Epithelial cell of proximal tubule (primary cell): ENCODE data around the gene GRIN2D. TPM values are rescaled to one million over a fixed set of nuclear protein-coding genes. Genes with fewer than 3 reads are reported as not detected.
A peak's percentile ranks its signal among the peaks of the same experiment; 100 is the strongest.

Experiments
- DNase-seq: peaks from one replicate; pipeline ENCODE4 v3.0.0-alpha.2; 2011; ENCODE audit warnings: low read depth
- H3K4me3 ChIP-seq: 2 replicates; pipeline ENCODE4 v1.5.1; 2011; ENCODE audit warnings: low read depth, mild to moderate bottlenecking, low read length
- total RNA-seq: library from RNA; depleted of rRNA; stranded (reverse); fragments of >200 nt; gene quantifications from 2 replicates; pipeline ENCODE4 v1.2.3, GENCODE V29; 2015
- TF ChIP-seq, protein P1 (sequence below): conservative IDR thresholded peaks from 2 replicates; pipeline ENCODE4 v1.5.1; 2012; ENCODE audit warnings: low read depth, mild to moderate bottlenecking, low read length

GRIN2D gene
- total RNA-seq, 1 donor from 2014 or later = 0.98 TPM

- peak overlapping the region; percentile 44 for H3K4me3 ChIP-seq
- TF ChIP-seq, protein P1, sequence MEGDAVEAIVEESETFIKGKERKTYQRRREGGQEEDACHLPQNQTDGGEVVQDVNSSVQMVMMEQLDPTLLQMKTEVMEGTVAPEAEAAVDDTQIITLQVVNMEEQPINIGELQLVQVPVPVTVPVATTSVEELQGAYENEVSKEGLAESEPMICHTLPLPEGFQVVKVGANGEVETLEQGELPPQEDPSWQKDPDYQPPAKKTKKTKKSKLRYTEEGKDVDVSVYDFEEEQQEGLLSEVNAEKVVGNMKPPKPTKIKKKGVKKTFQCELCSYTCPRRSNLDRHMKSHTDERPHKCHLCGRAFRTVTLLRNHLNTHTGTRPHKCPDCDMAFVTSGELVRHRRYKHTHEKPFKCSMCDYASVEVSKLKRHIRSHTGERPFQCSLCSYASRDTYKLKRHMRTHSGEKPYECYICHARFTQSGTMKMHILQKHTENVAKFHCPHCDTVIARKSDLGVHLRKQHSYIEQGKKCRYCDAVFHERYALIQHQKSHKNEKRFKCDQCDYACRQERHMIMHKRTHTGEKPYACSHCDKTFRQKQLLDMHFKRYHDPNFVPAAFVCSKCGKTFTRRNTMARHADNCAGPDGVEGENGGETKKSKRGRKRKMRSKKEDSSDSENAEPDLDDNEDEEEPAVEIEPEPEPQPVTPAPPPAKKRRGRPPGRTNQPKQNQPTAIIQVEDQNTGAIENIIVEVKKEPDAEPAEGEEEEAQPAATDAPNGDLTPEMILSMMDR = no peak
- no peak for DNase-seq
These were observed 4.0 kb downstream of the GRIN2D start for GRCh38 chr19:48397263-48398101.

GRCh38 chr19:48398102-48398374 is 4.6 kb downstream of the GRIN2D start:
- peak overlapping the region; percentile 44 for H3K4me3 ChIP-seq
- TF ChIP-seq, protein P1 = no peak
- no peak for DNase-seq

GRCh38 chr19:48398375-48399235 is 5.1 kb downstream of the GRIN2D start:
- no peak for DNase-seq

DNA sequence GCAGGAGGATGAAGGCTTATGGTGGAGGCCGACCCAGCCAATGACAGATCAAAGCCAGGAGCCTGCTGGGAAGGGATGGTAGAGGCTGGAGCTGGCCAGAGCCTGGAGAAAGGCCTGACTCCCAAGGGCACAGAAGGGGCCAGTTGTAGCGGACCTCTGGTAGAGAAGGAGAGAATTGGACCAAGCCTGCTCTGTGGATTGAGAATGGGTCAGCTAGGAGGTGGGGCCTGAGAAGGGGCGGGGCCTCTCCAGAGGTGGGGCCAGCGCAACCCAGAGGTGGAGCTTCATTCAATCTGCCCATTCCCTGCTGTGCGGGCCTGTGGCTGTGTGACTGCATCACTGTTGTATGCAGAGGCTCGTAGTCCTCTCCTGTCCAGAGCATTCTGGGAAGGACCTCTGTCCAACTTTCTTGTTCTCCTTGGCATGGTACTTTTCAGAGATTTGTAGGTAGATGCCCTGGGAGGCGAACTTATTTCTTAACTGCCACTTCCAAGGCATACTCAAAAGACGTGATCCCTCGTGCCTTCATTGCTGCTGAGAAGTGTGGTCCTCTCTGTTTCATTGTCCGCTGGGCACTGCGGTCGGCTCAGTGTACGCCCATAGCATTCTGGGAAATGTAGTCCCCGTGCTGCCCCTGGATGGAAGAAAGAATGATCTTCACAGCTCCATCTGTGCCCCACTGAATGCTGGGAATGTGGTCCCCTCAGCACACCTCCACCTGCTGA is 6.7 kb downstream of the GRIN2D start:
- TF ChIP-seq, protein P1 = no peak
- H3K4me3 ChIP-seq = no peak overlapping the region
- DNase-seq = no peak

More at GRCh38 chr19:48398375-48399235, 5.1 kb downstream of the GRIN2D start:
- TF ChIP-seq, protein P1 = no peak
- H3K4me3 ChIP-seq = peak overlapping the region; percentile 44

DNA sequence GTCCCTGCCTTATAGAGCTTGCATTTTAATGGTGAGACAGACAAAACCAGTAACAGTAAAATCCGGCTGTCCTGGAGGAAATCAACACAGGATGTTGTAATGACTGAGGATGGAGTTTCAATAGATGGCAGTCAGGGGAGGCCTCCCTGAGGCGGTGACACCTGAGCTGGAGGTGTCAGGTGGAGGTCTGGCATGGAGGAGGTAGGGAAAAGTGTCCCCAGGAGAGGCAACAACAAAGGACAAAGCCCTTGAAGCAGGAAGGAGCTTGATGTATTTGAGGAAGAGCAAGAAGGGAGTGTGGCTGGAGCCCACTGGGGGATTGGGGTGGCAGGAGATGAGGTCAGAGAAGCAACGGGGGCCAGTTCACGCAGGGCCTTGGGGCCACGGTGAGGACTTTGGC is 7.8 kb downstream of the GRIN2D start:
- H3K4me3 ChIP-seq = no peak overlapping the region
- DNase-seq = no peak
- TF ChIP-seq, protein P1 = no peak

- no peak overlapping the region for H3K4me3 ChIP-seq
- TF ChIP-seq, protein P1 = no peak
- DNase-seq = no peak
These were observed 10.1 kb downstream of the GRIN2D start for GRCh38 chr19:48403606-48404005.
